Esophagus muscularis mucosa (tissue), 3 donors: ENCODE data around the gene FSD2.

Experiments used
- CTCF ChIP-seq, 3 experiments: fragments of 200-600 bp in 2 of 3; fragments of 450-650 bp in 1 of 3; sonication (generic) in 2 of 3; IDR thresholded peaks; one replicate each; pipeline ENCODE4 v1.5.1; 2017 to 2019; ENCODE audit warnings: antibody characterized with exemption in 3 of 3, mild to moderate bottlenecking in 2 of 3, moderate library complexity in 1 of 3
- POLR2A ChIP-seq: fragments of 450-650 bp; IDR thresholded peaks from one replicate; pipeline ENCODE4 v1.6.1; 2017; ENCODE audit warnings: antibody characterized with exemption, moderate library complexity, mild to moderate bottlenecking, low read depth

- TF ChIP-seq CTCF (IDR thresholded peaks at IDR 0.05) (no peak), POLR2A (no peak)
Observed at GRCh38 chr15:82710208-82710555, 95.7 kb downstream of the FSD2 start.
